Measurements from ENCODE around the gene GAREM1.

GAREM1 gene

GRCh38 chr18:32386471-32386870 lies 84.2 kb downstream of the GAREM1 start:
- H3K36me3 ChIP-seq (ENCODE audit: control insufficient read depth, insufficient read depth, low read length), result peaks cover 6% of the 10 kb centered on the region
- no peaks in the 10 kb centered on the region for H3K9me3 ChIP-seq (ENCODE audit: control insufficient read depth, low read length)
- WGBS, 2 experiments (ENCODE audit: insufficient coverage in 2 of 2), result 92 to 100% methylated on average over 2 to 4 of the region's 5 CpGs
- H3K4me3 ChIP-seq (ENCODE audit: extremely low read depth, insufficient read depth, low read length, poor library complexity, severe bottlenecking), result no peak overlapping the region
- peaks cover 17% of the 10 kb centered on the region for H3K4me1 ChIP-seq (ENCODE audit: control insufficient read depth, insufficient read depth, low read length, poor library complexity, severe bottlenecking)
- H3K27ac ChIP-seq (ENCODE audit: low read depth, low read length, severe bottlenecking), result no peak overlapping the region

- WGBS, 2 experiments (ENCODE audit: insufficient coverage in 2 of 2), result 57 to 76% methylated on average over 2 to 3 of the region's 4 CpGs
- Histone ChIP-seq H3K27ac (ENCODE audit: low read depth, low read length, severe bottlenecking) (peak overlapping the region; percentile 83), H3K9me3 (ENCODE audit: control insufficient read depth, low read length) (no peaks in the 10 kb centered on the region), H3K36me3 (ENCODE audit: control insufficient read depth, insufficient read depth, low read length) (no peaks in the 10 kb centered on the region), H3K4me1 (ENCODE audit: control insufficient read depth, insufficient read depth, low read length, poor library complexity, severe bottlenecking) (peaks cover 26% of the 10 kb centered on the region), H3K4me3 (ENCODE audit: extremely low read depth, insufficient read depth, low read length, poor library complexity, severe bottlenecking) (no peak overlapping the region)
Measured at GRCh38 chr18:32383050-32383819, 87.4 kb downstream of the GAREM1 start.

GRCh38 chr18:32381761-32382160 lies 88.9 kb downstream of the GAREM1 start:
- 82 to 92% methylated on average over 2 of the region's 2 CpGs for WGBS, 2 experiments (ENCODE audit: insufficient coverage in 2 of 2)
- H3K27ac ChIP-seq (ENCODE audit: low read depth, low read length, severe bottlenecking), result no peak overlapping the region
- no peaks in the 10 kb centered on the region for H3K9me3 ChIP-seq (ENCODE audit: control insufficient read depth, low read length)

GRCh38 chr18:32380559-32380958 lies 90.1 kb downstream of the GAREM1 start:
- Histone ChIP-seq H3K4me1 (ENCODE audit: control insufficient read depth, insufficient read depth, low read length, poor library complexity, severe bottlenecking) (peaks cover 26% of the 10 kb centered on the region), H3K36me3 (ENCODE audit: control insufficient read depth, insufficient read depth, low read length) (peaks cover 3% of the 10 kb centered on the region), H3K4me3 (ENCODE audit: extremely low read depth, insufficient read depth, low read length, poor library complexity, severe bottlenecking) (no peak overlapping the region), H3K27ac (ENCODE audit: low read depth, low read length, severe bottlenecking) (no peak overlapping the region), H3K9me3 (ENCODE audit: control insufficient read depth, low read length) (no peaks in the 10 kb centered on the region)
- no CpG with 5 or more reads among the region's 1 CpG for WGBS, 2 experiments (ENCODE audit: insufficient coverage in 2 of 2)

More at GRCh38 chr18:32381761-32382160, 88.9 kb downstream of the GAREM1 start:
- H3K4me3 ChIP-seq (ENCODE audit: extremely low read depth, insufficient read depth, low read length, poor library complexity, severe bottlenecking), result no peak overlapping the region
- H3K4me1 ChIP-seq (ENCODE audit: control insufficient read depth, insufficient read depth, low read length, poor library complexity, severe bottlenecking), result peaks cover 26% of the 10 kb centered on the region
- peaks cover 3% of the 10 kb centered on the region for H3K36me3 ChIP-seq (ENCODE audit: control insufficient read depth, insufficient read depth, low read length)

GRCh38 chr18:32379891-32380290 lies 90.8 kb downstream of the GAREM1 start:
- no peak overlapping the region for H3K4me3 ChIP-seq (ENCODE audit: extremely low read depth, insufficient read depth, low read length, poor library complexity, severe bottlenecking)
- H3K36me3 ChIP-seq (ENCODE audit: control insufficient read depth, insufficient read depth, low read length), result peaks cover 3% of the 10 kb centered on the region
- no peaks in the 10 kb centered on the region for H3K9me3 ChIP-seq (ENCODE audit: control insufficient read depth, low read length)
- no peak overlapping the region for H3K27ac ChIP-seq (ENCODE audit: low read depth, low read length, severe bottlenecking)
- H3K4me1 ChIP-seq (ENCODE audit: control insufficient read depth, insufficient read depth, low read length, poor library complexity, severe bottlenecking), result peaks cover 26% of the 10 kb centered on the region
- 93 to 96% methylated on average over 6 of the region's 7 CpGs for WGBS, 2 experiments (ENCODE audit: insufficient coverage in 2 of 2)

GRCh38 chr18:32378705-32379104 lies 92.0 kb downstream of the GAREM1 start:
- peaks cover 20% of the 10 kb centered on the region for H3K4me1 ChIP-seq (ENCODE audit: control insufficient read depth, insufficient read depth, low read length, poor library complexity, severe bottlenecking)
- no peaks in the 10 kb centered on the region for H3K9me3 ChIP-seq (ENCODE audit: control insufficient read depth, low read length)
- H3K27ac ChIP-seq (ENCODE audit: low read depth, low read length, severe bottlenecking), result no peak overlapping the region
- no peak overlapping the region for H3K4me3 ChIP-seq (ENCODE audit: extremely low read depth, insufficient read depth, low read length, poor library complexity, severe bottlenecking)
- WGBS, 2 experiments (ENCODE audit: insufficient coverage in 2 of 2), result 89 to 95% methylated on average over 3 of the region's 4 CpGs
- peaks cover 3% of the 10 kb centered on the region for H3K36me3 ChIP-seq (ENCODE audit: control insufficient read depth, insufficient read depth, low read length)

- H3K36me3 ChIP-seq (ENCODE audit: control insufficient read depth, insufficient read depth, low read length), result peaks cover 3% of the 10 kb centered on the region
- WGBS, 2 experiments (ENCODE audit: insufficient coverage in 2 of 2), result 100% methylated on average over 2 of the region's 3 CpGs; no CpG with 5 or more reads in 1 of the 2 experiments
- H3K9me3 ChIP-seq (ENCODE audit: control insufficient read depth, low read length), result no peaks in the 10 kb centered on the region
- H3K4me1 ChIP-seq (ENCODE audit: control insufficient read depth, insufficient read depth, low read length, poor library complexity, severe bottlenecking), result peaks cover 14% of the 10 kb centered on the region
- H3K4me3 ChIP-seq (ENCODE audit: extremely low read depth, insufficient read depth, low read length, poor library complexity, severe bottlenecking), result no peak overlapping the region
- H3K27ac ChIP-seq (ENCODE audit: low read depth, low read length, severe bottlenecking), result no peak overlapping the region
Measured at GRCh38 chr18:32373995-32374394, 96.7 kb downstream of the GAREM1 start.

GRCh38 chr18:32373505-32373904 lies 97.2 kb downstream of the GAREM1 start:
- H3K4me3 ChIP-seq (ENCODE audit: extremely low read depth, insufficient read depth, low read length, poor library complexity, severe bottlenecking), result no peak overlapping the region
- H3K36me3 ChIP-seq (ENCODE audit: control insufficient read depth, insufficient read depth, low read length), result peaks cover 3% of the 10 kb centered on the region
- peaks cover 9% of the 10 kb centered on the region for H3K4me1 ChIP-seq (ENCODE audit: control insufficient read depth, insufficient read depth, low read length, poor library complexity, severe bottlenecking)
- H3K9me3 ChIP-seq (ENCODE audit: control insufficient read depth, low read length), result no peaks in the 10 kb centered on the region
- no peak overlapping the region for H3K27ac ChIP-seq (ENCODE audit: low read depth, low read length, severe bottlenecking)
- WGBS, 2 experiments (ENCODE audit: insufficient coverage in 2 of 2), result 92 to 100% methylated on average over 4 of the region's 4 CpGs

- Histone ChIP-seq H3K9me3 (ENCODE audit: control insufficient read depth, low read length) (no peaks in the 10 kb centered on the region), H3K4me1 (ENCODE audit: control insufficient read depth, insufficient read depth, low read length, poor library complexity, severe bottlenecking) (peaks cover 8% of the 10 kb centered on the region), H3K36me3 (ENCODE audit: control insufficient read depth, insufficient read depth, low read length) (peaks cover 3% of the 10 kb centered on the region), H3K27ac (ENCODE audit: low read depth, low read length, severe bottlenecking) (no peak overlapping the region), H3K4me3 (ENCODE audit: extremely low read depth, insufficient read depth, low read length, poor library complexity, severe bottlenecking) (no peak overlapping the region)
- 100% methylated on average over 1 of the region's 3 CpGs for WGBS, 2 experiments (ENCODE audit: insufficient coverage in 2 of 2)
Measured at GRCh38 chr18:32372381-32373061, 98.2 kb downstream of the GAREM1 start.

- no CpG with 5 or more reads among the region's 2 CpGs for WGBS, 2 experiments (ENCODE audit: insufficient coverage in 2 of 2)
Measured at GRCh38 chr18:32372047-32372380, 98.7 kb downstream of the GAREM1 start.

GRCh38 chr18:32371384-32371783 lies 99.3 kb downstream of the GAREM1 start:
- no peaks in the 10 kb centered on the region for H3K9me3 ChIP-seq (ENCODE audit: control insufficient read depth, low read length)
- H3K4me3 ChIP-seq (ENCODE audit: extremely low read depth, insufficient read depth, low read length, poor library complexity, severe bottlenecking), result no peak overlapping the region
- H3K27ac ChIP-seq (ENCODE audit: low read depth, low read length, severe bottlenecking), result no peak overlapping the region
- peaks cover 8% of the 10 kb centered on the region for H3K4me1 ChIP-seq (ENCODE audit: control insufficient read depth, insufficient read depth, low read length, poor library complexity, severe bottlenecking)
- no peaks in the 10 kb centered on the region for H3K36me3 ChIP-seq (ENCODE audit: control insufficient read depth, insufficient read depth, low read length)
- 79 to 87% methylated on average over 2 of the region's 2 CpGs for WGBS, 2 experiments (ENCODE audit: insufficient coverage in 2 of 2)

More at GRCh38 chr18:32372047-32372380, 98.7 kb downstream of the GAREM1 start:
- H3K4me1 ChIP-seq (ENCODE audit: control insufficient read depth, insufficient read depth, low read length, poor library complexity, severe bottlenecking), result peaks cover 8% of the 10 kb centered on the region
- no peaks in the 10 kb centered on the region for H3K36me3 ChIP-seq (ENCODE audit: control insufficient read depth, insufficient read depth, low read length)
- H3K27ac ChIP-seq (ENCODE audit: low read depth, low read length, severe bottlenecking), result no peak overlapping the region
- no peaks in the 10 kb centered on the region for H3K9me3 ChIP-seq (ENCODE audit: control insufficient read depth, low read length)
- H3K4me3 ChIP-seq (ENCODE audit: extremely low read depth, insufficient read depth, low read length, poor library complexity, severe bottlenecking), result no peak overlapping the region

Data from mesodermal cell (in vitro differentiated cells).